HG02571 (cell line): Measurements from ENCODE around the gene LHFPL6.

Source experiments
- ATAC-seq: cut with Tn5 transposase; IDR thresholded peaks from one replicate; pipeline ENCODE4 v1.9.1; 2021; ENCODE audit warnings: mild to moderate bottlenecking, moderate library complexity; ENCODE audit not compliant: unreplicated experiment

The LHFPL6 gene

DNA sequence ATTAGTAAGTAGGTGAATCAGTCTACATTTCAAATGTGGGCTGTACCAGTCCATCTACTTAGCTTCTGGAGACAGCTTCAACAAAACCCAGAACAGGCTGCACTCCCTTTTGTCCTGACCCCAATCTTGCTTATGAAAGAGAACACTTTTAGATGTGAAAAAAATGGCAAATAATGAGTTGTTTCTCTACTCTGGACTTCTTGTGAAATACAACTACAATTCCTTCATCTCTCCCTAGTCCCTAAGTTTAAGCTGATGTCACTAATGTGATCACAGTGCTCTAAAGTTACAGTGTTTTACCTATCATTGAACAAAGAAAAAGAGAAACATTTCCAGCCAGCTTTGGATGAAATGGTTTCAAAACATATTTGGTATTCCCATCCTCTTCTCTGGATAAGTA is 183.9 kb downstream of the LHFPL6 start:
- no peak for ATAC-seq

DNA sequence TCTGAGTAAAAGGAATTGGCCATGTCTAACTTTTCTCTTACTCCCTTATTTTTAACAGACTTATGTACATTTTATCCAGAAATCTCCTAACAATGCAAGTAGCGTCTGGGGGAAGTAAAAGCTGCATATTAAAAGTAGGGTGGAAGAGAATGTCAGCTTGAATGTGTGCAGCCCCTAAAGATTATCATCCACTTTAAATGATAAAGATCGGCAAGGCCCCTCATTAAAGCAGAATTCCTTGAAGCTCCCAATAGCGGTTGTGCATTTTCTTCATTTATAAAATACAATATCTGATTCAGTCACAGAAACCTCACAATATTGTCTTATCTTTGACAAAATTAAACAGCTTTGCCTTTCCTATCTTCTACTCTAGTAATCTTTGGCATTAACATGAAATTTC is 184.6 kb downstream of the LHFPL6 start:
- no peak for ATAC-seq

GRCh38 chr13:39417643-39418042 is 185.3 kb downstream of the LHFPL6 start:
- ATAC-seq, result no peak

- no peak for ATAC-seq
These were observed 185.9 kb downstream of the LHFPL6 start for GRCh38 chr13:39417131-39417530.

- ATAC-seq, result no peak
These were observed 187.8 kb downstream of the LHFPL6 start for GRCh38 chr13:39415008-39415802.

GRCh38 chr13:39414339-39414738 is 188.7 kb downstream of the LHFPL6 start:
- no peak for ATAC-seq

DNA sequence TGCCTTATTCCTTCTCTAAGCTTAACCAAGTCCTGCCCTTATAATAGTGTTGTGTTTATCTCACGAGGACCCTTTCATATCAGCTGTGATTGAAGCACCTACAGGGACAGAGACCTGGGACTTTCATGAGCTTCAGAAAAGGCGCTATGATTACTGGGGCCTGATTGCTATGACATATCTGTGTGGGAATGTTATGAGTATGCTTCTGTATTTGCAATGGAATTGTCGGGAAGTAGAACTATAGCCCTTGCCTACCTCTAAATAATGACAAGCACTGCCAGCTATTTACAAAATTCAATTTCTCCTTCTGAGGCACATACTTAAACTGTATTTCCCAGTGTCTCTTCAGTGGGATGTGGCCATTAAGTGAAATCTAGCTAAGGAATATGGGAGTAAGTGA is 191.5 kb downstream of the LHFPL6 start:
- no peak for ATAC-seq

DNA sequence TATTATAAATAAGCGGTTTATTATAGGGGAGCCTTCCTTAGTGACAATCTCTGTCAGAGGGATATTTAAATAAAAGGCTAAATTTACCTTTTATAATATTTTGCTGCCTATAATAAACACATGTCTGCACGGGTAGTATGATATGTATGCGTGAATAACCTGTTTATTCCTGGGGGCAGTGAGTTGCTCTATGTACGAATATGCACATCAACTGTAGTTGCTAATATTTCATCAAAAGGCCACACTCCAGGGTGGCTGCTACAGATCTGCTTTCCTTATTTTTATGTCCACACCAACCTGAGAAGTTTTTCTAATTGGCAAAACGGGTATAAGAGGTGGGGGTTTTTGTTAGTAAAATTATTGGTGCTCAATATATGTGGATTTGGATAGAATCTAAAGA is 192.0 kb downstream of the LHFPL6 start:
- ATAC-seq, result no peak

GRCh38 chr13:39410096-39410901 is 192.7 kb downstream of the LHFPL6 start:
- ATAC-seq, result no peak

GRCh38 chr13:39408512-39408911 is 194.5 kb downstream of the LHFPL6 start:
- no peak for ATAC-seq

- ATAC-seq, result no peak
These were observed 195.2 kb downstream of the LHFPL6 start for GRCh38 chr13:39407786-39408185.

DNA sequence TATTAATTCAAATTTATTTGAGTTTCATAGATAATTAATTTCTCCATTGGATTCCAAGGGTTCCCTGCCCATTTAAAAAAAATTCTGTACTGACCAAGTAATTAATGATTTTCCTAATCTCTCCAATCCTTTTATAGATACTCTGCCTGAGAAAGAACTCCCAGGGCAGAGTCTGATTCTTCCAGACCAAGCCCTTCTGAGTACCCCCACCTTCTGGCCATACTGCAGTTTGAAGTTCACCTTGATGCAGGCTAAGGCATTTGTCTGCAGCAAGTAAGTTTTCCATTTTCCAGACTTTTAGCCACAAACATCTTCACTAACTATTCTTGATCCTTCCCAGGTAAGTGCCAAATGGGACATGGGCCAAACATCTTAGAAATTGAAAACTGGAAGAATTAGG is 195.9 kb downstream of the LHFPL6 start:
- no peak for ATAC-seq

DNA sequence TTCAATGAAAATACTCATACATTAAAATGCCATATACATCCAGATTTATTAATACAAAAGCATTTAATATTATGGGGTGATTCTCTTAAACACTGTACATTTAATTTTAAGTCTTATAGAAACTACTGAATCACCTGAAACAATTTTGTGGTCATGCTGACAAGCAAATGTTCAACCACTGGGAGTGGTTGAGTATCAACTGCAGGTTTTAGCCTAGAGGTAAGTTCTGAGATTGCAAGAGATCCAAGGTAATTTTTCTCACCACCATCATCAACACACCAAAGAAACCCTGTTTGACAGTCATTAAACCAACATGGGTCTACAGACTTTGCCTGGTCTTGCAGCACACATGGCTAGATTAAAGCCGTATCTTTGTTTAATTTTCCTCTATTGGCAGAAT is 196.3 kb downstream of the LHFPL6 start:
- ATAC-seq, result no peak

- no peak for ATAC-seq
These were observed 197.3 kb downstream of the LHFPL6 start for GRCh38 chr13:39405596-39406205.

GRCh38 chr13:39405107-39405506 is 197.9 kb downstream of the LHFPL6 start:
- no peak for ATAC-seq

GRCh38 chr13:39403106-39403505 is 199.9 kb downstream of the LHFPL6 start:
- ATAC-seq, result no peak

DNA sequence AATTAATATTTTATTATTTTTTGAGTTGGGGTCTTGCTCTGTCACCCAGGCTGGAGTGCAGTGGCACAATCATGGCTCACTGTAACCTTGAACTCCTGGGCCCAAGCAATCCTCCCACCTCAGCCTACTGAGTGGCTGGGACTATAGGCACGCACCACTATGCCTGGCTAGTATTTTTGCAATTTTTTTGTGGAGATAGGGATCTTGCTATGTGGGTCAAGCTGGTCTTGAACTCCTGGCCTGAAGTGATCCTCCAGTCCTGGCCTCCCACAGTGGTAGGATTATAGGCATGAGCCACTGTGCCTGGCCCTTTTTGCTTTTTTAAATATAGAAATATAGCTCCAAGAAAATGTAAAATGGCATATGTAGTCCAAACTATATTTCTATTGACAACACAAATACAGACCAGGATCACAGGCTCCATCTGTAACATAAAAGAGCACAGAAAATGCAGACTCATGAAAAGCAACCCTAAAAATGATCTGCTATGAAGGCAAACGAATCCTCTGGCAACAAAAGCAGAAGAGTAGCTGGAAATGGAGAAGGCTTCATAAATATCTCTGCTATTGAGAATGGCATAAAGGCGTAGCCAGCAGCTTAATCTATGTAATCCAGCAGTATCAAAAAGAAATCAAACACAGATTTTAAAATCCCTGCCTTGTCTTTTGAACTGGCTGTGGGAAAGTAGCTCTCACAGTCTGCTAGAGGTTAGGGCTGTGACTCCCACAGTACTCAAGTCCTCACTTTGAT is 200.6 kb downstream of the LHFPL6 start:
- no peak for ATAC-seq

- ATAC-seq, result no peak
These were observed 201.2 kb downstream of the LHFPL6 start for GRCh38 chr13:39401756-39402155.

DNA sequence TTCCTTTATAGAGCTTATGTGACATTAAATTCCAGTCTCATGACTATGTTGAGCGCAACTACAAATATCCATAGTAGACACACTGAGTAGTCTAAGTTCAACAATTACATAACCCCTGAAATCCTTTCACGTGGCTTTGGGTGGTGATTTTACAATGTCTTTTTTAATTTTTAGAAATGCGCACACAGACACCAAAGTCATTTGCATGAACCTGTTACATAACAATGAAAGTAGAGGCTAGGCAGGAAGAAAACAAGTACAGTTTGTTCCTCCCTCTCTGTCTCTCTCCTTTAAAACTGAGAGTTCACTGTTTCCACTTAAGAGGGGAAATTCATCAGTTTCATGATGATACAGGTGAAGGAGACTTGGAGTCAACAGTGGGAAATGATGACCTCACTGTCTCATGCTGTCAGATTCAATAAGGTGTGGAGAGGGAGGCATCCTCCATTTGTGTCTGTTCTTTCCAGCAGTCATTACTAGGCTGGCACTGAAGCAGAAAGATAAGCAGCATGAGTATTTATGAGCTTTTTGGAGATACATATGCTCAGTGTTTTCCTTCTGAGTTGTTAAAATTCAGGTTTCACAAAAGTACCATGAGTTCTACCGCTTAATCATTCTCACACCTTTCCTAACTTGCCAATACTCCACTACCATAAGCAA is 201.8 kb downstream of the LHFPL6 start:
- no peak for ATAC-seq

GRCh38 chr13:39399102-39399501 is 203.9 kb downstream of the LHFPL6 start:
- no peak for ATAC-seq

GRCh38 chr13:39397896-39398265 is 205.1 kb downstream of the LHFPL6 start:
- ATAC-seq, result no peak
